WTC11 (cell line): ENCODE data around the gene LRRK2.

Experiments
- CTCF ChIP-seq: fragments of 200-600 bp; IDR thresholded peaks from 2 replicates; pipeline ENCODE4 v1.8.0; 2022; ENCODE audit warnings: antibody characterized with exemption
- MAX ChIP-seq: sonication (generic); formaldehyde crosslinking; IDR thresholded peaks from 2 replicates; pipeline ENCODE4 v1.8.0; 2022; ENCODE audit warnings: mild to moderate bottlenecking, missing genetic modification reagents
- MYBL2 ChIP-seq: sonication (generic); formaldehyde crosslinking; IDR thresholded peaks from 2 replicates; pipeline ENCODE4 v1.8.1; 2023; ENCODE audit warnings: mild to moderate bottlenecking, moderate library complexity, missing genetic modification reagents
- NR2C2 ChIP-seq: sonication (generic); formaldehyde crosslinking; IDR thresholded peaks from 2 replicates; pipeline ENCODE4 v1.8.0; 2022; ENCODE audit warnings: mild to moderate bottlenecking, missing genetic modification reagents
- OVOL2 ChIP-seq: fragments of 250-450 bp; sonication (Bioruptor Pico); IDR thresholded peaks from 2 replicates; pipeline ENCODE4 v1.9.0; 2021; ENCODE audit warnings: mild to moderate bottlenecking, borderline replicate concordance
- TEAD4 ChIP-seq: sonication (generic); formaldehyde crosslinking; IDR thresholded peaks from 2 replicates; pipeline ENCODE4 v1.8.0; 2022; ENCODE audit warnings: mild to moderate bottlenecking, missing genetic modification reagents
- ZNF121 ChIP-seq: sonication (generic); formaldehyde crosslinking; IDR thresholded peaks from 2 replicates; pipeline ENCODE4 v1.8.0; 2023; ENCODE audit warnings: missing genetic modification reagents

DNA sequence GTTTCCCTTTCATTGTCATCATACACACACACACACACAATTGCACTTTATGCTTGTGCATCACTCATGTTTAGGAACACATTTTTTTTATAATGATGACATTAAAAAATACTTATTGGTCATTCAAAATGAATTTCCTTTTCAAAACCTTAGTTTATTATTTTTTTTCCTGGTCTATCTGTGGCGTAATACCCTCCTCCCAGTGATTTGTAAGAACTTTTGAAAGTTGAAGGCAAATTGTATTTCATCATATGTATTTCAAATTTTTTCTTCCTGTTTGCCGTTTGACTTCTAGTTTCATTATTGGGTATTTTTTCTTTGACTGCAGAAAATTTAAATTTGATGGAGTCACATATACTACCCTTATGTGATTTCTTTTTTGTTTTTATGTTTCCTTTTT is 2.5 kb upstream of the LRRK2 start:
- TF ChIP-seq CTCF, result no peak
- no peak for TF ChIP-seq MYBL2 (CRISPR knock-in tag)
- no peak for TF ChIP-seq OVOL2 (CRISPR knock-in tag)
- TF ChIP-seq MAX (CRISPR knock-in tag), result no peak
- TF ChIP-seq TEAD4 (CRISPR knock-in tag), result no peak
- no peak for TF ChIP-seq NR2C2 (CRISPR knock-in tag)
- TF ChIP-seq ZNF121, result no peak
